DOHH2 (cell line): Measurements from ENCODE around the gene DPP3.

Experiments
- CTCF ChIP-seq: fragments of 200-600 bp; sonication (generic); IDR thresholded peaks from one replicate; pipeline ENCODE4 v1.5.1; 2014; ENCODE audit warnings: antibody characterized with exemption, mild to moderate bottlenecking, low read depth, low read length; ENCODE audit not compliant: poor library complexity, severe bottlenecking
- EZH2phosphoT487 ChIP-seq: fragments of 200-600 bp; sonication (generic); IDR thresholded peaks from 2 replicates; pipeline ENCODE4 v1.6.1; 2017; ENCODE audit warnings: borderline replicate concordance, mild to moderate bottlenecking, antibody characterized with exemption, low read length, moderate library complexity, mixed read lengths

DNA sequence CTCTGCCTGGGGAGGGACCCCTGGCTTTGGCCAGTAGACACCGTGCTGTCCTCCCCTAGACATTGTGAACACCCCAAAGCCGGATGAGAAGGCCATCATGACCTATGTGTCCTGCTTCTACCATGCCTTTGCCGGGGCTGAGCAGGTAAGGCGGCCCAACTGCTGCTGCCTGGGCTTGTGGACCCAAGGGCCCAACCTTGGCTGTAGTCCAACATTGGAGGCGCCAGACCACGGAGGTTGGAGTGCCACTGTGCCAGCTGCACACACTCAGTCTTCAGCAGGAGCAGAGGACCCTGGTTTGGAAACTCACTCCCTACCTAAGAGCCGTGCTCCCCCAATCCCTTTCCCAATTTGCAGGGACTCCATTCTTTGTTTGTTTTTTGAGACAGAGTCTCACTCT lies 75.9 kb downstream of the DPP3 start:
- no peak for TF ChIP-seq CTCF
- no peak for TF ChIP-seq EZH2phosphoT487
